Stimulated activated CD8-positive, alpha-beta memory T cell treated with anti-CD3 and anti-CD28 coated beads, Interleukin-2, amount 100 ng/mL, for 1 hour (primary cell): ENCODE measurements around the gene DMRT3.

Experiments used
- DNase-seq, 2 donors: peaks; one replicate each; pipeline ENCODE4 v3.0.0-alpha.2; 2020; ENCODE audit warnings: low read depth in 2 of 2

DMRT3 gene

DNA sequence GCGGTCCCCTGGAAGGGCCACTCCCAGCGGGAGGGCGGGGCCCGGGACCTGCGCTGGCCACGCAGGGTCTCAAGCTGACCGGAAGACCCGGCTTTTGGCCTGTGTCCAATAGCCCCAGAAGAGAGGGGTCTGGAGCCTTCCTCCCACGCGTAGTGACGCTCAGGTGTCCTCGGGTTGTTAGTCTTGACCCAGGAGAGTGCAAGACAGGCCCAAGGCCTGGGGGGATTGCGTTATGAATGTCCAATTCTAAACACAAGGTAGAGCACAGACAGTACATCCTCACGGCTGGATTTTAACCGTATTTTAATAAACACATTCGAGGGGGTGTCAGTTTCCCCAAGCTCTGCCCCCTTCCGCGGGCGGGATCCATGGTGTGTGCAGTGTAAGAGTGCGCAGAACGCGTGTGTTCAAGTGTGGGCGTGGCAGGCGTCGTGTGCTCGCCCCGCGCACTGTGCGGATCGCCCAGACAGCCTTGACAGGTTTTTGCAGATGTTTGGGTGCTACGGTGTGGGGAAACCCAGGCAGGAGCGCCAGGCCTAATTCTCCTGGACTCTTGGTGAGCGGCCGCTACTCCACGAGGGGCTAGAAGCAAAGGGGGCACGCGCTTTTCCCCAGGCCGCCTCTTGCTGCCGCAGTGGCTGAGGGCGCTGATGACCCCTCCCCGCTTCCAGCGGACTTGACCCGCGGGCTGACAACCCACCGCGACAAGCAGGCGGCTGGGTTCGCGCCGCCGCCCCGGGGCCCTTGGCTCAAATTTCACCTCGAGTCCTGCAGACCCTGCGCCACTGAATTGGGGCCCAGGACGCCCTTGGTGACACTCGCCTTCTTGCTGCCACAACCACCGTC is 6.1 kb upstream of the DMRT3 start:
- DNase-seq, result no peak

DNA sequence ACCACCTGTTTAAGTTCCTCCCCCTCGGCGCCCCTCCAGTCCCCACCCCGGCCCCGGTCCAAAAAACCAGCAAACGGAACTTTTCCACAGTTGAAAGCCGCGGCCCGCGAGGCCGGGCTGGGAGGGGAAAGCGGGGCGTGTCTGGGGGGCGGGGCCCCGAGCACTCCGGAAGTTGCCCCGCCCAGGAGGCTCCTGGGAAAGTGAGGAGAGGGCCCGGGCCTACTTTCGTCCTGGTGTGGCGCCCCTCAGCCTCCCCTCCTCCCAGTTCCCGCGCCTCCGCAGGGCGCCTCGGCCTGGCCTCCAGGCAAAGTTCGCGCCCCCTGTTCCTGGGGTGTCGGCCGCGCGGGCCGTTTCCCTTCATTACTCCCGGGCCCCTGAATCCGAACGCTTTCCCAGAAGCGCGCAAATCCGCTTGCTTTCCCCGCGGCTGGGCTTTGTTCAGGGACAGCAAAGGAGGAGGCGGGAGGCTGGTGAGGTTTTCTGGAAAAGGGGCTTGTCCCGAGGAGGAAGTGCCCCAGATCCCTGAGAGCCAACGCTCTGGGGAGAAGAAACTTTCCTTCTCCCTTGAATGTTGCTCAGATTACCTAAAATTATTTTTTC is 4.5 kb upstream of the DMRT3 start:
- no peak for DNase-seq

DNA sequence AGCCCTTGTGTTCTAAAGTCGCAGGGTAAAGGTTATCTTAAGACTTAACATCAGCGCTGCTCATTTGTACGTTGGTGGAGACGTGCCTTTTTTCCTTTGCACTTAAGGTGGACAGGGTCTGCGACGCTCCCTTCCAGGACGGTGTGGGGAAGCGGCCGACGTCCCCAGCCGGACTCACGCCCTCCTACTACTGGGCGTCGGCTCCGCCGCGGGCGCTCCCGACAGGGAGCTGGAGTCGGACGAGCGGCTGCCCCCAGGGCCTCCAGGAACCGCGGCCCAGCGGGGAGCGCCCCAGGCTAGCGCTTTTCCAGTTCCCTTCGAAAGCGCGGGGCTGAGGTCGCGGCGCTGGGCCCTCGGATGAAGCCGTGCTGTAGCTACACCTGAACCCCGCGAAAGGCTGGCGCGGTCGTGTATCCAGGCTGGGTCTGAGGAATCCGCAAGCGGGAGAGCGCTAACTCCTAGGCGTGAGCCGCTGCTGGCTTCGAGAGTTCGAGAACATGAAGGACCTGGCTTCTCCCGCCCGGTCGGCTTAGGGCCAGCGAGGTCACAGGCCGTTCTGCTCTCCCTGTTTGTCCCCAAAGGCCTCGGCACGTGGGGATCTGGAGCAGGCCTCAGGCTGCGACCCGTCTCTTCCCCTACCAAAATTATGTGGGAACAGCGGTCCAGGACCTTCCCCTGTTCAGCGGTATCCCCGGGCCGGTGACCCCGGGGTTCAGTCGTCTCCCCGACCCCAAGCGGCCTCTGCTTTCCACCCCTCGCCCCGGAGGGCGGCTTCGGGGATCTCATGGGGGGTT is 3.8 kb upstream of the DMRT3 start:
- no peak for DNase-seq

DNA sequence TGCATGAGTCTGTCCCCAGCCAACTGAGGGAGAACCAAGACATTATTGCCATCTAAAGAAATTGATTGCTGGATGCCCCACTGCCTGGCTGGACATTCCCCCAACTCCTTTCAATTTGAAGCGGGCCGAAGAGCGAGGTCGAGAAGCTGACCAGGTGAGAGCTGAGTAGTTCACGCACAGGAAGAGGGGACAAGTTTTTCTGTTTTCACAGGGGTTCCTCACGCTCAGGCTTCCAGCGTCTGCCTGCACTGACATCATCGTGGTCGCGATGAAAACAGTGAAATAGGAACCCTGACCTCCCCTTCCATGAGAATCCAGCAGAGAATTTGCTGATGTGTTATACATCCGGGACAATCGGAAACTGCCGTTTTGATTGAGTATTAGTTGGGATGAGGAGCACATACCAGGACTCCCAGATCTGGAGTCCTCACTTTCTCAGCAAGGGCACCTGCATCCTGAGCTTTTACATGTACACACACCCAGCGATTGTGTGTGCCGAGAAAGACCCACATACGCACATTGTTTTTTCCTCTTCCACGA is 3.1 kb upstream of the DMRT3 start:
- DNase-seq, result no peak

DNA sequence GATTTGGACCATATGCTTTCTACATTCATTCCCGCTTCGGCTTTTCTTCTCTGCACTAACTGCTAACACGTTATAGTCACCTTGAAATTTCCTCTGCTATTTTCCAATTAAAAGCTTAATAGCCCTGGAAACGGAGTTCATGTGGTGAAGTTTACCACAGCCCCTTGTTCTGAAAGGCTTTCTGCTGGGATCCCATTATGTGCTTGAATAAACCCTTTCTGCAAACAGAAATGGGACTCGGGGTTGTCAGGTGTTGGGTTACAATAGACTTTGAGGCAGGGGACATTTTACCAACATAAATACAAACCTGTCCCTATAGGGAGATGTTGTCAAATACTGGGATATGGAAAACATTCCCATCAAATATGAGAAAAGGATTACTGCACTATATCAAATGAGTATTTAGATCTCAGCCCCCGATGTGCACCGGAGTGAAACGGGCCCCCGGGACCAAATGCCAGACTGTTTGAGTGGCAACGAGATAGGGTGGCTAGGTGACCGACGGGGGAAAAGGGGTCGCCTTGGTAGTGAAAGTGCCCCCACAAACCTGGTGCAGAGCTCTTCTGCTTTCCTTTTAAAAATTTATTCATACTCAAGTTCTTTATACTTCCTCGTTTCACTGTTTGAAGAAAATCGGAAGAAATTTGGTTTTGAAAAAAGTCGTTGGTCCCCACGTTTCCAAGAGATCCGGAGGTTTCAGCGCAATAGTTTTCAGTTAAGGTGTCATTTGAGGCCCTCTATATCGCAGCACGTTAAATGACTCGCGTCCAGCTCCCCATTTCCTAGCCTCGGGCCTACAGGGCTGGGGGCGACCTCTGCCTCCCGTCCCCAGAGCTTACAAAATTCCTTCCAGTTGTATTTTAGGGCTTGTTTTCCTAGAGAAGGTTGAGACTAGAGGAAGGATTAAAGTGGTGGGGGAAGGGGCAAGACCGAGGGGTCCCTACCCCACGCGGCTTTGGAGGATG is 2.1 kb upstream of the DMRT3 start:
- DNase-seq, result no peak

DNA sequence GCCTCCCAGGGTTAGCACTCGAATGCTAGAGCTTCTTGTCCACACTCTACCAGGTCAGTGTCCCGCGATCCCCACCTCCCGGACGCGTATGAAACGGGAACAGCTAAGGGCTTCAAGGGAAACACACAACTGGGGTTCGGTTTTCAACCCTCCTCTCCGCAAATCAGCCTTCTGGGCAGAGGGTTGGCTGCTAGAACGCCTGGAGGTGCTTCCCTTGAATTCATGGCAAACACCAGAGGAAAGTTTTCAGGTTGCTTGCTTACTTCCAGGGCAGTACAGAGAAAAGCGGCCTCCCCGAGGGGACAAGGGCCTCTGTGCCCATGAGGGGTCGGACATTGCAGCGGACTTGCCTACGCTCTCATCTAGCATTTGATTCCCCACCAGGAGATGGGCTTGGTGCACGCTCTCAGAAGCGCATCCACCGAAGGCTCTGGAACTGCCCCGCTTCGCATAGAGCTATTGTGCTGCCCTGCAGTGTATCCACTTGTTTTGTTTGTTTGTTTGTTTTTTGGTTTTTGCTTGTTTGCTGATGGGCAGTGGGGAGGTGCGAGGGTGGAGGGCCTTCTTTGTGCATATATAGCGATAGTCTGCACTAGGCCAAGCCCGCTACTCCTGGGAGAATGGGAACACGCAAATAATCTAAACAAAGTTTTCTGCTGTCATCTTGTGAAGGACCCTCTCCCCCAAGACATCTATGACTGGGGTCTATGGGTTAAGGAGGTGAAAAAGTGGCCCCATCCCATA is 1.3 kb upstream of the DMRT3 start:
- no peak for DNase-seq

DNA sequence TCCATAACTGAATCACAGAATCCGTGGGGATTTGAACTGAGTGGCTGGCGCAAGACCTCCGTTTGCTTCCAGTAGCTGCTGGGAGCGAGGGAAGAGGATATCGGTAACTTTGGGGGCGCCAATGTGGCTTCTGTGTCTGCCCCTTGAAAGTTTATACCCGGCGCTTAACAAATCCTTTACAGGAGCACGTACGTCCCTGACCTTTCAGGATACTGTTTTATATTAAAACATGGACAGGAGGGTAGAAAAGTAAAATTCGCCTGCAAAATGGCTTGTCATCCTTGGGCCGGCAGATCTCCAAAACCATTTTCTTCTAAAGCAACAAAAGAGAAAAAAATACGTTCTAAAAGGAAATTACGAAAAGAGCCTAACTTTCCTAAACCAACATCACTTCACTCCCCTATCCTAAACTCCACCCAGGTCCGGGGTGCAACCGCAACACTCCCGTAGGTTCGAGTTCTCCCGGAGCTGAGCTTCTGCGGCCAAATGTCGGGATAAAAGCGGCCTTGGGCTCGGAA is 656 bp upstream of the DMRT3 start:
- no peak for DNase-seq

DNA sequence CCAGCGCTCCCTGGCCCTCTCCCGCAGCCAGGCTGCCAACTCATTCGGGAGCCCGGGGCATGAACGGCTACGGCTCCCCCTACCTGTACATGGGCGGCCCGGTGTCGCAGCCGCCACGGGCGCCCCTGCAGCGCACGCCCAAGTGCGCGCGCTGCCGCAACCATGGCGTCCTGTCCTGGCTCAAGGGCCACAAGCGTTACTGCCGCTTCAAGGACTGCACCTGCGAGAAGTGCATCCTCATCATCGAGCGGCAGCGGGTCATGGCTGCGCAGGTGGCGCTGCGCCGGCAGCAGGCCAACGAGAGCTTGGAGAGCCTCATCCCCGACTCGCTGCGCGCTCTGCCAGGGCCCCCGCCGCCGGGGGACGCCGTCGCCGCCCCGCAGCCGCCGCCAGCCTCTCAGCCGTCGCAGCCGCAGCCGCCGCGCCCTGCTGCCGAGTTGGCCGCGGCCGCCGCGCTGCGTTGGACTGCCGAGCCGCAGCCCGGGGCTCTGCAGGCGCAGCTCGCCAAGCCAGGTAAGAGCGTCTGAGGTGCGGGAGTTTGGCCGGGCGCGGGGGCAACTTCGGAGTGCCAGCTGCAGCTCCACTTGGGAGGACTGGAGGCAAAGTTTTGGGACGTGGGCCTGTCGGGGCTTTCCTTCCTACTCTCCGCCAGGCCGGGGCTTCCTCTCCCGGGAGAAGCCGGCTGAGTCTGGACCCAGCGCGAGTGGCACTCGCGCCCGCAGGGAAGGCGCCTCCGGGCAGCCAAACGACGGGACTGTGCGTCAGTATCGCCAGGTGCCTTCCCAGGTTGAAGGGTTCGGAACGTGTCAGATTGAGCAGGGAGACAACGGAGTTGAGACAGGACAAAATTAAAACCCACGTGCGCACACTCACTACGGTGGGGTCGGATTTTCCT is 735 bp downstream of the DMRT3 start:
- no peak for DNase-seq

DNA sequence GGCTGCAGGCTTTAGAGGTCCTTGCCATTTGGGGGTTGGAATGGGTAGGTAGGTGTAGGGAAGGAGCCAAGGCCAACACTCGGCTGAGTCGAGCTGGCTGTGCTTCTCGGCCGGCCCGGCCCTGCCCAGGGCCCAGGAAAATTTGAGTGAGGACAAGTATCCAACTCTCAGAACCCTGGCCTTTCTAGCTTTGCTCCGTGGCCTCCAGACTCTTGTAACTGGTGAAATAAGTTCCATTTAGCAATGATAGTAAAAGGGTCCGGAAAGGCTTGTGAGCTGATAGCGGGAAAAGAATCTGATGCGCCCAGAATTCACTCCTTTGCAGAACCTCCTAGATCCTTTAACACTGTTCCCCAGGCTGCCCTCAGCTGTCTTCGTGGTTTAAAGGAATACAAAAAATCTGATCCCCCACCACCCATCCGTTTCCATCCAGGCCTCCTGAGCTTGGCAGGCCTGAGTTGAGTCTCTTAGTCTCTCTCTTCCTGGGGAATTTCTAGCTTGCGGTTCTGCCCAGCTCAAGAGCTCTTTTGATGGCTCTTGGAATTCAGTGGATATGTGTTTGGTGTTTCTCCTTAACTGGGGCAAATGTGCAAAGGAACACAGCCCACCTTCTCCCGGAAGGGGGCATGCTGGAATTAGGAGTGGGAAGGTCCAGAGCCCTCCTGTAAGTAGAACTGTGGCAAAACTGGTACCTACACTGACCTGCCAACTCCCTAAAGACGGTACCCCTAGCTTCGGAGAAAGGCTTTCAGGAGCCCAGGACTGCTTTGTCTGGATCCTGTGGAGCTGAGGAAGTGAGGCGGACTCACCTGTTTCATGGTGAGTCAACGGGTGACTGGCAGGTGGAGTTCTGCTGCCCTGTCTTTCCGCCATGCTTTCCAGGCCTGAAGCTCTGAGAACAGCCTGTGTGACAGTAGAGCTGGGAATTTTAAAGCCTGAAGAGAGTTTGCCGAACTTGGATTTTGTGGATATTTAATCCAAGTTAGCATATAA is 1.7 kb downstream of the DMRT3 start:
- DNase-seq, result no peak

DNA sequence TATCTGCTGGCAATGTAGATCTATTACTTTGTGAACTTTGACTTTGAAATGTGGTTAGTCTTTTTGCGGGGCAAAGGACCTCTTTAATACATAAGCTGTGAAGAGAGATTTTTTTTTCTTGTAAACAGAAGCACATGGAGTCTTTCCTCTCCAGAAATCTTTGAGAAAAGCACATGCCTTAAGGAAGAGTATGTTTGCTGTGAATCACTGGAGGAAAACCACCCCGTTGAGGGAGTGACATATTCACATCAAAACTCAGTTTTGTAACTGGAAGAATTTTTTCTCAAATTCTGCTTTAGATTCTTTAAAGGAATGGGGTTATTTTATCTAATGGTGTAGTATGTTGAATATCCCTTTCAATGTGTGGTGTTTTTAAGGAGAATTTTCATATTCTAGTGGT is 3.5 kb downstream of the DMRT3 start:
- no peak for DNase-seq

DNA sequence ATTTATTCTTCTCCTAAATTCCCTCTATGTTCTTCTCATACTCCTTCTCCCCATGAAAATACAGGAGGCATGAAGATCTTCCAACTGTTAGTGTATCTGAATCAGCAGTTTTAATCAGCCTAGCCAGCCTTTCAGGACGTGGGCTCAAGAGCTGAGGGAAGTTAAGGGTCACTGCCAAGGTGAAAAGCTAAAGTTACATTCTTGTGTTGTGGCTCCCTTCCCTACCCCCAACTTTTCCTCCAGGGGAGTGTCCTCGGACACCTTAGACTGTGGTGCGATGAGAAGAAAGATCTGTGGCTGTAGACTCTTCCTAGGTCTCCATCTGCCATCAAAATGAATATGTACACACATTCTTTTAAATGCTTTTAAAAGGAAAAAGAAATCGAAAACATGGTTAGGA is 4.2 kb downstream of the DMRT3 start:
- DNase-seq, result no peak

DNA sequence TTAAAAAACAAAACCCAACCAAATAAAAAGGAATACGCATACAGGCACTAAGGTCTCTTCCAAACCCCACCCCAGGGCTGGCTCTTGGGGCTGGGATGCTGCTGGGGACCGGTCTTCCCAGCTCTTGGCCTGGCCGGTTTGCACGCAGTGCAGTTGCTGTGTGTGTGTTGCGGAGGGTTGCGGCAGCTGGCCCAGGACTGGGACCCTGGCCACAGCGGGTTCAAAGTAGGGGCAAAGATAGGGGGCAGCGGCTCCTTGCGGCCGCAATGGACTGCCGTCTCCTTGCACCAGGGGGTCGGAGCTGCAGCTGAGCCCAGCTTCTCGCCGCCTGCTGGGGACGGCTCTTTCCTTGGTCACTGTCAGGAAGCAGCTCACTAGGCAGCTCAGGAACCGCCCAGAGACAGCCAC is 5.0 kb downstream of the DMRT3 start:
- DNase-seq, result no peak

DNA sequence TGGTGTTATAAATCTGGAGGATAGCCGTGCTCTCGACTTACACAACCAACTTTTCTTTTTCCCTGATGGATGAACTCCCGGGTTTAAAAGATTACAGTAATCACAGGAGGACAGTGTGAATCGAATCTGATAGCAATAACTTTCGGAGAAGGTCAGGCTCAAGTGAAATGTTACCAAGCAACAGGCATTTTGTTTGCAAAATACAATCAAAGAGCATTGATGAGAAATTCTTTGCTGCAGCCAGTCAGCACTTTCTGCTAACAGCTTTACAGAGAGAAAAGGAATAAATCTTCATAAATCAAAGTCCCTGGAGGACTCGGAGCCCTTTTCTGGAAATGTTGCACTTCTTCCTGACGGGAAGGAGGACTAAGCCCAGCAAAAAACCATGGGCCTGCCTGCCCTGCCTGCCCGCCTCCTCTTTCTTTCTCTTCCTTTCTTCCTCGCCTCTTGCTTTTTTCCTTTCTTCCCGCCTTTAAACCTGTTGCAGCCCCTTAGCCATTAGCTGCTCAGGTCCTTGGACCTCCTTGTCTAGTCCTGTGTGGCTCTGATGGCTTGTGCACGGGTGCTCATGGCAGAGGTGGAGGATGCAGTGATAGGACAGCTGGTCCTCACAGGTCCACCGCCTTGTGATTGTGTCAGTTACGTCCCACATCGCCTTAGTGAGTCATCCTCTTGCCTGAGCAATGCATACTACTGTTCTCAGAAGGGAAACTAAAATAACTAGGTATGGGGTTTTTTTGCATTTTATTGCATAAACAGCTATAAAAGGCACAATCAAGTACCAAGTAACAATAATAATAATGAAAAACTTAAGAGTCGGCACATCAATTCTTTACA is 6.2 kb downstream of the DMRT3 start:
- no peak for DNase-seq

DNA sequence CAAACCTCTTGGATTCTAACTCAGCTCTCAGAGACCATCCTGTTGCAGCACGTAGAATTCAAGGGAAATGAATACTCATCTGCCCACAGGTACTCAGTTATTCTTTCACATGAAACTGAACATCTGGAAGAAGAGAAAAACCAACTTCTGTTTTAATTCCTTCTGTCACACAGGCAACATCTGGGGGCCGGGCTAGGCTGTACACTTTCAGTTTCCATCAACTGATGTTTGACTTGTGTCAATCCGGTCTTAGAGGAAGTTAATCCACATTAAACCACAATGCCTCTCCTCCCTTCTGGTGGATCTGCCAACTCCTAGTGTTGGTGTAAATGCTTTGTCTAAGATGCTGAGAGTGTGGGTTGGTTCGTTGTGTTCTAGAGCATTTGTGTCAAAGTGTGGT is 17.6 kb downstream of the DMRT3 start:
- DNase-seq, result no peak

DNA sequence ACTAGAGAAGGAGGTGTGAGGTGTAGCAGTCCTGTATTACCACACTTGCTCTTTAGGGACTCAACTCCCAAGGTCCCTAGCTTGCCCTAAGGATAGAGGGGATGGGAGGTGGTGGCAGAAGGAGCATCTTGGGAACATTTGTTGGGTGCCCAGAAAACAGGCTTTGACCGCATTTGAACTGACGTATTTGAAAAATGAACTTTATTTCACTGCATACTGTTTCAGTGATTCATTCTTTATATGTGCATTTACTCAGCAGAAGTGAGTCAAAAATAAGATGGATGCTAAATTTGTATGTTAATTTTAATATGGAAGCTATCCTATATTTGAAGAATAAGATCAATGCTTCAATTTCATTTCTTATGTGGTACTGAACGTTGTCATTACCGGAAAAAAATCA is 18.7 kb downstream of the DMRT3 start:
- no peak for DNase-seq

DNA sequence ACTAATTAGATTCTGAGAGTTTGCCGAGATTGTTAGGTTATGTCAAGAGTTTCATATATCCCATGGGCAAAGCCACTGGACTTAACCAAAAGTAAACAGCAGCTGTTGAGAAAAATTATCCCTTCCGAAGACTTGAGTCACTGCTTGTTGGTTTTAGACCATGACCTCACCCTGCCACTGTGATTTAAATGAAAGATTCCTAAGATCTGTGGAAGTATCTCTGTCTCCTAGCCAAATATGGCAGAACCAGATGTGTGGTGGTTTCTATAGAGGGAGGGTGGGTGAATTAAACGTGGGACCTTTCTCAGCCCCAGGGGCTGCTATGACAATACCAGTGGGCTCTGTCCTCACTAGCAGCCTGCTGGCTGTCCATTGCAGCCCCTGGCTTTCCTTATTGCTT is 19.3 kb downstream of the DMRT3 start:
- DNase-seq, result no peak
